GM21367 (cell line): ENCODE data around the gene MYNN.

Experiments used
- ATAC-seq: cut with Tn5 transposase; IDR thresholded peaks from one replicate; pipeline ENCODE4 v1.9.1; 2021; ENCODE audit not compliant: unreplicated experiment

The MYNN gene

GRCh38 chr3:169774186-169774585 lies 990 bp downstream of the MYNN start:
- ATAC-seq = no peak

DNA sequence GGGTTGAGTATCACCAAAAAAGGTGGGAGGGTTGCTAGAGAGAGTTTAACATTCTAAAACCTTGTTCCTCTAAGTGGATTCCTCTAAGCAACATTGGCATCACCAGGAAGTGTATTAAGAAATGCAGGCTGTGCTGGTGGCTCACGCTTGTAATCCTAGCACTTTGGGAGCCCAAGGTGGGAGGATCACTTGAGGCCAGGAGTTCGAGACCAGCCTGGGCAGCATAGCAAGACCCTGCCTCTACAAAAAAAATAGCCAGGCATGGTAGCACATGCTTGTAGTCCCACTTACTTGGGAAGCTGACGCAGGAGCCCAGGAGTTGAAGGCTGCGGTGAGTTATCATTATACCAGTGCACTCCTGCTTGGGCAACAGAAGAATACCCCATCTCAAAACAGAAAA lies 4.6 kb downstream of the MYNN start:
- ATAC-seq = no peak

DNA sequence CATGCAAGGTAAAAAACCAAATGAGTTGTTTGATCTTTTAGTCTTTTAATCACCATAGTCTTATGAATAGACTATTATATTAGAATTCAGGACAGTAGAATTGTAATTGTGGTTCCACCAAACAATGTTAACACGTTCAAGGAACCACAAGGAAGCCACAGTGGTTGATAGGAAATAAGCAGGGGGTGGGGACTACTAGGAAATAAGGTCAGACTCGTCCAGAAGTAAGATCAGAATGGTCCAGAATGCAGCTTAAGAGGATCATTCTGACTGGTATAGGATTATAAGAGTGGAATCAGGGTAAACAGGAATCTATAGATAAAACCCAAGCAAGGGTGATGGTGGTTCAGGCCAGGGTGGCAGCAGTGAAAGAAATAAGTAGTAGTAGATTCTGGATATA lies 7.5 kb downstream of the MYNN start:
- no peak for ATAC-seq

DNA sequence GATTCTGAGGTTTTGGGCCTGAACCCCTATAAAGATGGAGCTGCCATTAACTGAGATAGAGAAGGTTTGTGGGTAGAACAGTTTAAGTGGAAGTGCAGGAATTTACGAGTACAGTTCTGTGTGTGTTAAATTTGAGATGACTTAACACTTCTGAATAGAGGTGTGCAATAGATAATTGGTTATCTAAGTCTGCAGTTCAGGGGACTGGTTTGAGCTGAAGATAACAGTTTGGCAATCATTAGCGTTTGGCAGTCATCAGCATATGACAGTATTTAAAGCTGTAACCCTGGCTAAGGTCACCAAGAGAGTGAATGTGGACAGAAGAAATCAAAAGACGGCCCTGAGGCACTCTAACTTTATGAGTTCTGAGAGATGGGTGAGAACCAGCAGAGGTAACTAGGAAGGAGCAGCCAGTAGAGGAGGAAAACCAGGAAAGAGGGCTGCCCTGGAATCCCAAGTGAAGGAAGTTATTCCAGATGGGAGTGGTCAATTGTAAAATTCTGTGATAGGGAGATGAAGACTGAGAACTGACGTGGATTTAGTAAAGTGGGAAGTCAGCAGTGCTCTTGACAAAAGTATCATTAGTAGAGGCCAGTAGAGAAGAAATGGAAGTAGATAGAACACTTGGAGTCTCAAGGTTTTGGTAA lies 8.1 kb downstream of the MYNN start:
- ATAC-seq = no peak

- no peak for ATAC-seq
Observed at GRCh38 chr3:169787120-169787519, 13.9 kb downstream of the MYNN start.

GRCh38 chr3:169787791-169788190 lies 14.6 kb downstream of the MYNN start:
- ATAC-seq = no peak

DNA sequence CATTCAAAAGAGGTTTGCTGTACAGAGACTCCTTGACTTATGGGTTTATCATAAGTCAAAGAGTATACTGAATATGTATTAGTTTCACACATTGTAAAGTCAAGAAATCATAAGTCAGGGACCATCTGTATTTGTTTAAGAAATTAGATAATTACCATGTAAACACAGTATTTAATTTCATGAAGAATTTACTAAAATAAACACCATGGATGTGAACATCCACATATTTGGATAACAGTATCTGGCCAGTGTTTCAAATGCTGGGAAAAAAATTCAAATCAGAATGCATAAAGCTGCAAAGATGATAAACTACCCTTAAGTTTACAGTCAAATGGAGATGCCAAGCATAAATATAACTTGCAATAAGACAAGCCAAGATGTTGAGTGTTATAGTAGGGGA lies 17.0 kb downstream of the MYNN start:
- ATAC-seq = no peak

- ATAC-seq = no peak
Observed at GRCh38 chr3:169790687-169791429, 17.7 kb downstream of the MYNN start.

DNA sequence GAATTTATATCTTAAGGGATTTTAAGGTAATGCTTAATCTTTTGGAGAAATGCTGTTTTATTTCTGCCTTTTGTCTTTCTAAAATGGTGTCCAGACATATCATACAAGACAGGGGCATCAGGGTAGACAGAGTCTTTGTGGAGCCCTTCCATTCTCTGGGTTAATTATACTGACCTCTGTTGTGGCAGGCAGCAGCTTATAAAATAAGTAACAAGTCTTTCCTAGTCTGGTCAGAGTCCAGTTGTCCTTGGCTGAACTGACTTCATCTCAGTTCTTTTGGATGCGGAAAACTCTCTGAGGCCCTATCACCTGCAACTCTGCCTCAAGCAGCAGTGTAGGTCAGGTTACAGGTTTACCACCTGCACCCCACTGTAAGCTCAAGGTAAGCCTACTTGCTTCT lies 19.2 kb downstream of the MYNN start:
- ATAC-seq = no peak

DNA sequence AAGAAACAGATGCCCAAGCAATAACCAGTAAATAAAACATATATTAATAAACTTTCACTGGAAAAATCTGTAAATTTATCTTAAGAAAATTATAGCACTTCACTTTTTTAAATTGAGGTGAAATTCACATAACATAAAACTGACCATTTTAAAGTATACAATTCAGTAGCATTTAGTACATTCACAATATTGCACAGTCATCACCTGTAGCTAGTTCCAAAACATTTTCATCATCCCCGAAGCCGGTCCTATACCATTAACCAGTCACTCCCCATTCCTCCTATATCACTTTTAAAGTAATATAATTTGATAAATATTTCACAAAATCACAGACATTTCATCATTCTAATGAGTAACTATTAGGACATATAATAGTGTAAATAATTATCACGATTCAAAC lies 31.5 kb downstream of the MYNN start:
- no peak for ATAC-seq

DNA sequence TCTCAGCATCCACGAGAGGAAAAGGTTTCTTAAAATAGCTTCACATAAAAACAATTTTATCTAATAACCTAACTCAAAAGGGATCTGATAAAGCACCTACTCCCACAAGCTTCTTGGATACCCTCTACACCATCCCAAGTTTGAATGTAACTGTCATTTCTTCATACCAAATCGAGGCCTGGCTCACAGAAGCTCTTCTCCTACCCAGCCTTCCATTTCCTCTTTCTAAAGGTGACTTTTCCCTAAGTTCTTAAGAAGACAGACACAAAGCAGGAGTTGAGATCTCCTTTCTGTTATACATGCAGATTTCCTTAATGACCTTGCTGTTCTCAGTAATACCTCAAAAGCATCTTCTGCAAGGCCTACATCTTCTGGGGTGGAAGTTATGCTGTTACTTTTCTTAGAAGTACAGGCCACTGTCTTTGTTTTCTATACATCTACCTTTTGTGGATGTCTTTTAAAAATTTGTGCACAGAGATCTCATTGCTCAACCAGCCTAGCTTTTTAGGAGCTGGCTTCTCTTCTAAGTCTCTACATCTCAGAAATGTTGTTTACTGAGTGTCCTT lies 36.1 kb downstream of the MYNN start:
- no peak for ATAC-seq

- ATAC-seq = peak; percentile 10
Observed at GRCh38 chr3:169811631-169812331, 38.6 kb downstream of the MYNN start.

- peak; percentile 60 for ATAC-seq
Observed at GRCh38 chr3:169812332-169813235, 39.4 kb downstream of the MYNN start, which contains the start of the genes LRRC34 and LRRIQ4. LRRC34 (minus strand) TSS chr3:169812904; CDS start chr3:169812548, 356 bp downstream. LRRIQ4 (plus strand) TSS chr3:169812870; CDS start chr3:169821922, 9,052 bp downstream.

DNA sequence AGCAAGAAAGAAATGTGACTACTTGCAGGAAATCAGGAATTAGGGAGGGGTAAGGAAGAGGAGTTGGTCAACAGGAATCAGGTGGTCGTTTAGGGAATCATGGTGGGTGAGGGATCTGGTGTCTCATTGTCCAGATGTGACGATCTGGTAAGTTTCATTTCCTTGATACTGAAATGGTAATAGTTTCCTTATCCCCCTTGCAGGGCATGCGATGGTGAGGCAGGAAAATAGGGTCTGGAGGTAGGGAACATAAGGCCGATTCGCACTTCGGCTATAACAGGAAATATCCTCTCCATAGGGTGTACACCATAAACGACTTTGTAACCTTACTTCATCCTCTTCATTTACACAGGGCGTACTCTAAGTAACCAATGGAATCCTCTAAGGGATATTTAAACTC lies 40.1 kb downstream of the MYNN start:
- ATAC-seq = no peak

DNA sequence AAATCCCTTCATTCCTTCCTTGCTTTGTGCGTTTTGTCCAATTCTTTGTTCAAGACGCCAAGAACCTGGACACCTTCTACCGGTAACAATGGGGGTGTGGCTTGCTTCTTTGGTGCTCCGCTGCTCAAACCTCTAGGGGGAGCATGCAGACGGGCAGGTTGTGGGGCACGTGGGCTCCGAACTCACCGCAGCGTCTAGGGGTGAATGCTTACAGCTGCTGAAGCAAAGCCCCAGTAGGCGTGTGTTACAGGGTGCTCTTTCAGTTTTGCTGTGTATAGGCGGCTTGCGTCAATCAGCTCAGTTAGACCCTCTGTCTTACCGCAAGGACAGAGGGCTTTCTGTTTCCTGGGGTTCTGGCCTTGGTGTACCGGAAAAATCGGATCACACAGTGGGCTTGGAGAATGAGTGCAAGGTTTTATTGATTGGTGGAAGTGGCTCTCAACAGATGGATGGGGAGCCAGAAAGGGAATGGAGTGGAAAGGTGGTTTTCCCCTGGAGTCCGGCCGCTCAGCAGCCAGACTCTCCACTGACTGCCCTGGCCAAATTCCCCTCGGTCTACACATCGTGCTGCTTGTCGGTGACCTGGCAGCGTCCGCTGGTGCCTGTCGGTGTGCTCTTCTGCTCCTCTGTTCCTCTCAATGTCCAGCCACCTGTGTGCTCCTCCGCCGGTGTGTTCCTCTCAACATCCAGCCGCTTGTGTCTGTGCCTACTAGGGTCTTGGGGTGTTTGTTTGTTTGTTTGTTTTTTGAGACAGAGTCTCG lies 40.7 kb downstream of the MYNN start:
- ATAC-seq = peak; percentile 88

- no peak for ATAC-seq
Observed at GRCh38 chr3:169815590-169816150, 42.5 kb downstream of the MYNN start.

DNA sequence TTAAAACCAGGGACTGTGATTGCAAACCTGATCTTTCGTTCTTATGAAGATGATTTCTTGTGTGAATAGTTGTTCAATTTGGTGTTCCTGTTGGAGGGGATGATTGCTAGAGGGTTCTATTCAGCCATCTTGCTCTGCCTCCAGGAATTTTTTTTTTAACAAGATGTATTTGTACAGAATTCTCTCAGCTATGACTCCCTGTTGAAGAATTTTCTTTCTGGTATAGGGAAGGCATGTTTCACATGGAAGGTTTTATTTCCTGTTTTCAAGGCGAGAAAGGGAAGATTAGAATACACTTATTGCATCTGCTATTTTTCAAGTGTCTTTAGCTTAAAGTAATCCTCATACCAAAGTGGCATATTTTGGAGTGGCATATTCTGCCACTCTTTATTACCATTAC lies 45.1 kb downstream of the MYNN start:
- ATAC-seq = no peak

- no peak for ATAC-seq
Observed at GRCh38 chr3:169822091-169822490, 48.9 kb downstream of the MYNN start.

DNA sequence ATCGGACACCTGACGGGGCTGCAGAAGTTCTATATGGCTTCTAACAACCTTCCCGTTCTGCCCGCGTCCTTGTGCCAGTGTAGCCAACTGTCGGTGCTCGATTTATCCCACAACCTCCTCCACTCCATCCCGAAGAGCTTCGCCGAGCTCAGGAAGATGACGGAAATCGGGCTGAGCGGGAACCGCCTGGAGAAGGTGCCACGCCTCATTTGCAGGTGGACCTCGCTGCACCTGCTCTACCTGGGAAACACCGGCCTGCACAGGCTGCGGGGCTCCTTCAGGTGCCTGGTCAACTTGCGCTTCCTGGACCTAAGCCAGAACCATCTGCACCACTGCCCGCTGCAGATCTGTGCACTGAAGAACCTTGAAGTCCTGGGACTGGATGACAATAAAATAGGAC lies 49.3 kb downstream of the MYNN start:
- no peak for ATAC-seq

DNA sequence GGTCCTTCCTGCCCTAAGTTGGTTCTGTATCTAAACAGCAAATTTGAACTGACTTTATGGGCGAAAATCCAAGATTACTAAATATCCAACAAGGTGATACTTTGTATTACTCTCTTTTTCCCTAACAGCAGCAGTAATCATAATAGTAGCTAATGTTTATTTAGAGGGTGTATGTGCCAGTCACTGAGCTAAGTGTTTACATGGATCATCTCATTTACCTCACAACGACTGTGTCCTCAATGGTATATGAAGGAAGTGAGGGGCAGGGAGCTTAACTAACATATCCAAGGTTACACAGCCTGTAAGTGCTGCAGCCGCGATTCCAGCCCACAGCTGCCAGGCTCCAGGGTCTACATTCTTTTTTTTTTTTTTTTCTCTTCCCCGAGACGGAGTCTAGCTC lies 49.8 kb downstream of the MYNN start:
- ATAC-seq = no peak
